ENCODE data around the gene KBTBD13. TPM values are rescaled to one million over a fixed set of nuclear protein-coding genes. Genes with fewer than 3 reads are reported as not detected.
"Not testable (repeated sequence)": the region's sequence is repeated elsewhere in the genome, so short reads cannot be mapped to it uniquely, and the experiment has no call there.

Gene KBTBD13
- total and polyA plus RNA-seq, 12 donors: 0.84 to 20.5 (median 4.6) TPM

DNA sequence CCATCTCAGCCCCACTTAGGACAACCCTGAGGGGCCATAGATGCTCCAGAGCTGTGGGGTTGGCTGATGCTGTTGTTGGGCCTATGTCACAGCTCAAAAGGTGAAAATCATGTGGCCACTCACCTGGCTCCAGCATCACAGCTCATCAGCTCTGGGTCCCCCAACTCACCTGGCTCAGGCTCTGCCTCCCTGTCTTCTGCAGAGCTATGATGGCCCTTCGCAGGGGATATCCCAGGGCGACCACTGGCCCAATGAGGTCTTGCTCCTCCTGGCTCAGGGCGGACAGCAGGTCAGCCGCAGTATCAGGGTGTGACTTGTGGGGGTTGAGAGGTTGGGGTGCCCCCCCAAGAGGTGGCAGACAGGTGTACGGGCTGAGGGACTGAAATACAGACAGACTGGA lies 22.8 kb downstream of the KBTBD13 start:
- Histone ChIP-seq H3K4me3 (no peak overlapping the region), H3K4me1 (peaks cover 0 to 16% (median 4%) of the 10 kb centered on the region in 9 donors), H3K9me3 (no peaks in the 10 kb centered on the region), H3K36me3 (peaks cover 0 to 72% (median 9%) of the 10 kb centered on the region in 9 donors), H3K27me3 (no peaks in the 10 kb centered on the region), H3K27ac (no peak overlapping the region)
- DNase-seq (no peak), ATAC-seq (no peak)
- TF ChIP-seq, protein P1, sequence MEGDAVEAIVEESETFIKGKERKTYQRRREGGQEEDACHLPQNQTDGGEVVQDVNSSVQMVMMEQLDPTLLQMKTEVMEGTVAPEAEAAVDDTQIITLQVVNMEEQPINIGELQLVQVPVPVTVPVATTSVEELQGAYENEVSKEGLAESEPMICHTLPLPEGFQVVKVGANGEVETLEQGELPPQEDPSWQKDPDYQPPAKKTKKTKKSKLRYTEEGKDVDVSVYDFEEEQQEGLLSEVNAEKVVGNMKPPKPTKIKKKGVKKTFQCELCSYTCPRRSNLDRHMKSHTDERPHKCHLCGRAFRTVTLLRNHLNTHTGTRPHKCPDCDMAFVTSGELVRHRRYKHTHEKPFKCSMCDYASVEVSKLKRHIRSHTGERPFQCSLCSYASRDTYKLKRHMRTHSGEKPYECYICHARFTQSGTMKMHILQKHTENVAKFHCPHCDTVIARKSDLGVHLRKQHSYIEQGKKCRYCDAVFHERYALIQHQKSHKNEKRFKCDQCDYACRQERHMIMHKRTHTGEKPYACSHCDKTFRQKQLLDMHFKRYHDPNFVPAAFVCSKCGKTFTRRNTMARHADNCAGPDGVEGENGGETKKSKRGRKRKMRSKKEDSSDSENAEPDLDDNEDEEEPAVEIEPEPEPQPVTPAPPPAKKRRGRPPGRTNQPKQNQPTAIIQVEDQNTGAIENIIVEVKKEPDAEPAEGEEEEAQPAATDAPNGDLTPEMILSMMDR (IDR thresholded peaks at IDR 0.05): no peak
- intact Hi-C loops (cut with DNase I): loop anchor here in 1 of 10 donors (5.0 kb wide), 1 partner anchor 42 kb away; no protein-coding TSS in a partner anchor
- WGBS, 2 donors: 97 to 98% methylated on average over 5 of the region's 5 CpGs

DNA sequence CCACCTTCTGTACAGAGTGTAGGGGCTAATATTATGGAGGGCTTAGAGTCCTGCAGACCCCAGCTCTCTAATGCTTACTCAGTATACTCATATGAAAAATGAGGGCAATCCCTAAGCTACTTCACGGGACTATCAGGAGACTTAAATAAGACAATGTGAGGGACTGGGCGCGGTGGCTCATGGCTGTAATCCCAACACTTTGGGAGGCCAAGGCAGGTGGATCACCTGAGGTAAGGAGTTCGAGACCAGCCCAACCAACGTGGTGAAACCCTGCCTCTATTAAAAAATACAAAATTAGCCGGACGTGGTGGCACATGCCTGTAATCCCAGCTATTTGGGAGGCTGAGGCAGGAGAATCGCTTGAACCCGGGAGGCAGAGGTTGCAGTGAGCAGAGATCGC lies 23.3 kb downstream of the KBTBD13 start:
- Histone ChIP-seq H3K4me1 (peaks cover 0 to 11% (median under 1%) of the 10 kb centered on the region in 9 donors), H3K36me3 (peaks cover 0 to 76% (median 9%) of the 10 kb centered on the region in 9 donors)
- not testable (repeated sequence) for H3K4me3 ChIP-seq, H3K27me3 ChIP-seq, H3K9me3 ChIP-seq, DNase-seq, ATAC-seq, H3K27ac ChIP-seq
- intact Hi-C loops (cut with DNase I): loop anchor here in 9 of 10 donors (2.0 to 10.0 kb wide), 6 partner anchors 42 to 68 kb away; no protein-coding TSS in a partner anchor
- 96 to 97% methylated on average over 10 of the region's 10 CpGs for WGBS, 2 donors

GRCh38 chr15:65100442-65100841 lies 23.9 kb downstream of the KBTBD13 start:
- DNase-seq: no peak
- WGBS, 2 donors: 87 to 94% methylated on average over 7 of the region's 7 CpGs
- no peak for ATAC-seq
- Histone ChIP-seq H3K36me3 (peaks cover 0 to 83% (median 14%) of the 10 kb centered on the region in 9 donors), H3K9me3 (no peaks in the 10 kb centered on the region), H3K27ac (no peak overlapping the region), H3K4me1 (peaks cover 0 to 7% (median 0%) of the 10 kb centered on the region in 9 donors), H3K4me3 (no peak overlapping the region), H3K27me3 (no peaks in the 10 kb centered on the region)
- TF ChIP-seq, protein P1 (IDR thresholded peaks at IDR 0.05): no peak
- intact Hi-C loops (cut with DNase I): loop anchor here in 8 of 10 donors (2.0 to 10.0 kb wide), 5 partner anchors 46 to 68 kb away; no protein-coding TSS in a partner anchor

GRCh38 chr15:65101411-65101890 lies 24.9 kb downstream of the KBTBD13 start:
- 34 to 38% methylated on average over 9 of the region's 9 CpGs for WGBS, 2 donors
- TF ChIP-seq, protein P1 (IDR thresholded peaks at IDR 0.05): peak; percentile 59 to 83 (median 77)
- peaks cover 0 to 7% (median 0%) of the 10 kb centered on the region in 9 donors for H3K4me1 ChIP-seq
- H3K27ac ChIP-seq: no peak overlapping the region
- ATAC-seq (peak in 7 of 8 donors; percentile 37 to 69 (median 60)), DNase-seq (peak; percentile 69 to 70)
- H3K4me3 ChIP-seq: no peak overlapping the region
- H3K36me3 ChIP-seq: peaks cover 0 to 90% (median 18%) of the 10 kb centered on the region in 9 donors
- no peaks in the 10 kb centered on the region for H3K9me3 ChIP-seq
- H3K27me3 ChIP-seq: no peaks in the 10 kb centered on the region
- intact Hi-C loops (cut with DNase I): loop anchor here in 9 of 10 donors (1.0 to 10.0 kb wide), 6 partner anchors 47 to 69 kb away; no protein-coding TSS in a partner anchor
